GM12878 (cell line): ENCODE data around the gene GLP1R.

Experiments used
- FOS ChIP-seq: IDR thresholded peaks from 3 replicates; pipeline ENCODE4 v1.6.1; 2011; ENCODE audit warnings: borderline replicate concordance; ENCODE audit not compliant: insufficient read length; ENCODE audit errors: extremely low read depth
- HCFC1 ChIP-seq: fragments of 150-350 bp; IDR thresholded peaks from 2 replicates; pipeline ENCODE4 v1.6.1; 2014; ENCODE audit warnings: low read length
- HDAC6 ChIP-seq: fragments of 200-600 bp; sonication (generic); IDR thresholded peaks from one replicate; pipeline ENCODE4 v1.8.0; 2017; ENCODE audit warnings: antibody characterized with exemption; ENCODE audit not compliant: unreplicated experiment
- TF ChIP-seq, protein P1 (sequence below), 3 experiments: IDR thresholded peaks in 2 of 3; conservative IDR thresholded peaks in 1 of 3; 2 replicates each; pipeline ENCODE4 v1.5.1; 2011; ENCODE audit warnings: low read depth in 3 of 3, low read length in 3 of 3, mild to moderate bottlenecking in 3 of 3, control low read depth in 2 of 3, moderate library complexity in 2 of 3, inconsistent platforms in 1 of 3, mixed read lengths in 1 of 3; ENCODE audit not compliant: control insufficient read depth in 2 of 3, insufficient read depth in 1 of 3; ENCODE audit errors: extremely low read depth in 1 of 3
- TF ChIP-seq, protein P2 (sequence below): fragments of 450-650 bp; IDR thresholded peaks from 2 replicates; pipeline ENCODE4 v1.6.1; 2017; ENCODE audit warnings: borderline replicate concordance

DNA sequence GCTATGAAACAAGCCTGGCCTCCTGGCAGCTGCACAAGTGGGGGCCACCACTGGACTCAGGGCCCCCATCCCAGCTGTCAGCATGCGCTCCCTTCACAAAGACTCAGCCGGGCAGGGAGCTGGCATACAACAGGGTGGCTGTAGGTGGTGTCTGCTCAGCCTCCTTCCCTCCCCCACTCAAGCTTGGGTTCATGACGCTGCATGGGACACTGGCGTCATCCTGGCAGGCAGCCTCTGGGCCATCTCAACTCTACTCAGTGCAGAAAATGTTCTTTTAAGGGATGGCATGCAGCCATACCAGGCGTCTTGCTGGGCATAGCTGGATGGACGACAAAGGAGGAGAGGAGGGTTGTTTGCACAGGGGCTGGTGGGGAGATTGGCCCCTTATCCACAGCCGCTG lies 35.9 kb downstream of the GLP1R start:
- TF ChIP-seq FOS (no peak), HDAC6 (no peak), HCFC1 (no peak)
- TF ChIP-seq, protein P1, sequence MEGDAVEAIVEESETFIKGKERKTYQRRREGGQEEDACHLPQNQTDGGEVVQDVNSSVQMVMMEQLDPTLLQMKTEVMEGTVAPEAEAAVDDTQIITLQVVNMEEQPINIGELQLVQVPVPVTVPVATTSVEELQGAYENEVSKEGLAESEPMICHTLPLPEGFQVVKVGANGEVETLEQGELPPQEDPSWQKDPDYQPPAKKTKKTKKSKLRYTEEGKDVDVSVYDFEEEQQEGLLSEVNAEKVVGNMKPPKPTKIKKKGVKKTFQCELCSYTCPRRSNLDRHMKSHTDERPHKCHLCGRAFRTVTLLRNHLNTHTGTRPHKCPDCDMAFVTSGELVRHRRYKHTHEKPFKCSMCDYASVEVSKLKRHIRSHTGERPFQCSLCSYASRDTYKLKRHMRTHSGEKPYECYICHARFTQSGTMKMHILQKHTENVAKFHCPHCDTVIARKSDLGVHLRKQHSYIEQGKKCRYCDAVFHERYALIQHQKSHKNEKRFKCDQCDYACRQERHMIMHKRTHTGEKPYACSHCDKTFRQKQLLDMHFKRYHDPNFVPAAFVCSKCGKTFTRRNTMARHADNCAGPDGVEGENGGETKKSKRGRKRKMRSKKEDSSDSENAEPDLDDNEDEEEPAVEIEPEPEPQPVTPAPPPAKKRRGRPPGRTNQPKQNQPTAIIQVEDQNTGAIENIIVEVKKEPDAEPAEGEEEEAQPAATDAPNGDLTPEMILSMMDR (IDR thresholded peaks at IDR 0.05 in 2 of 3, conservative IDR thresholded peaks at IDR 0.05 in 1 of 3; ENCODE audit: control insufficient read depth in 2 of 3, extremely low read depth in 1 of 3, insufficient read depth in 1 of 3, low read depth in 3 of 3, low read length in 3 of 3) = no peak
- TF ChIP-seq, protein P2, sequence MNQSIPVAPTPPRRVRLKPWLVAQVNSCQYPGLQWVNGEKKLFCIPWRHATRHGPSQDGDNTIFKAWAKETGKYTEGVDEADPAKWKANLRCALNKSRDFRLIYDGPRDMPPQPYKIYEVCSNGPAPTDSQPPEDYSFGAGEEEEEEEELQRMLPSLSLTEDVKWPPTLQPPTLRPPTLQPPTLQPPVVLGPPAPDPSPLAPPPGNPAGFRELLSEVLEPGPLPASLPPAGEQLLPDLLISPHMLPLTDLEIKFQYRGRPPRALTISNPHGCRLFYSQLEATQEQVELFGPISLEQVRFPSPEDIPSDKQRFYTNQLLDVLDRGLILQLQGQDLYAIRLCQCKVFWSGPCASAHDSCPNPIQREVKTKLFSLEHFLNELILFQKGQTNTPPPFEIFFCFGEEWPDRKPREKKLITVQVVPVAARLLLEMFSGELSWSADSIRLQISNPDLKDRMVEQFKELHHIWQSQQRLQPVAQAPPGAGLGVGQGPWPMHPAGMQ = no peak
